Kidney (tissue), 14 donors: Measurements from ENCODE around the gene JOSD2. TPM values are rescaled to one million over a fixed set of nuclear protein-coding genes. Genes with fewer than 3 reads are reported as not detected.

Source experiments
- DNase-seq, 5 donors: peaks; one replicate each; pipeline ENCODE4 v3.0.0-alpha.2; 2013 to 2020
- FAIRE-seq: peaks from 2 replicates; lab custom pipeline; 2012; peaks lifted over from hg19 to GRCh38; lab: Jason Lieb, UNC
- H3K27ac ChIP-seq, 2 donors: one replicate each; pipeline ENCODE4 v1.7.0; 2013; ENCODE audit warnings: low read depth in 2 of 2, low read length in 2 of 2, inconsistent platforms in 1 of 2
- H3K27me3 ChIP-seq: one replicate; pipeline ENCODE4 v1.7.1; 2013; ENCODE audit warnings: low read length, inconsistent platforms; ENCODE audit not compliant: control insufficient read depth, insufficient read depth
- H3K36me3 ChIP-seq, 3 donors: one replicate each; pipeline versions ENCODE4 v1.7.0 to v1.7.1; 2013; ENCODE audit warnings: low read length in 3 of 3, control low read depth in 1 of 3, inconsistent platforms in 1 of 3; ENCODE audit not compliant: insufficient read depth in 3 of 3, control insufficient read depth in 2 of 3
- H3K4me1 ChIP-seq, 3 donors: one replicate each; pipeline versions ENCODE4 v1.7.0 to v1.7.1; 2013; ENCODE audit warnings: low read length in 3 of 3, inconsistent platforms in 1 of 3, low read depth in 1 of 3; ENCODE audit not compliant: control insufficient read depth in 2 of 3, insufficient read depth in 2 of 3
- H3K4me3 ChIP-seq, 3 donors: one replicate each; pipeline versions ENCODE4 v1.7.0 to v1.8.1; 2013; ENCODE audit warnings: low read length in 3 of 3, control low read depth in 1 of 3, inconsistent platforms in 1 of 3
- H3K9ac ChIP-seq, 3 donors: one replicate each; pipeline versions ENCODE4 v1.7.0 to v1.7.1; 2013; ENCODE audit warnings: low read length in 3 of 3, control low read depth in 1 of 3, inconsistent platforms in 1 of 3
- H3K9me3 ChIP-seq, 3 donors: one replicate each; pipeline versions ENCODE4 v1.7.0 to v1.7.1; 2013; ENCODE audit warnings: low read length in 3 of 3, control low read depth in 1 of 3, inconsistent platforms in 1 of 3; ENCODE audit not compliant: control insufficient read depth in 2 of 3, insufficient read depth in 1 of 3
- intact Hi-C: fragments of 100-400 bp; cut with DNase I; formaldehyde crosslinking; loops from one replicate; pipeline ENCODE4 v1.11.1; 2022
- polyA plus RNA-seq: library from polyadenylated mRNA; stranded (reverse); fragments of 350-450 nt; fragmentation: Illumina TruSeq; extraction: RNeasy Lipid Tissue Mini Kit (QIAGEN cat#74804); gene quantifications from one replicate; pipeline ENCODE4 v1.2.3, GENCODE V29; 2014; ENCODE audit warnings: low read depth, low replicate concordance; ENCODE audit not compliant: insufficient read depth
- total RNA-seq: library from RNA; stranded (reverse); fragmentation: NEBNext Ultra II Directional; extraction: Animal tissue kit (Norgen Biotek cat#: 25700); gene quantifications from one replicate; pipeline ENCODE4 v1.2.1, GENCODE V29; 2021
- TF ChIP-seq, protein P1 (sequence below): IDR thresholded peaks from 3 replicates; pipeline ENCODE4 v1.5.1; 2012; ENCODE audit warnings: mild to moderate bottlenecking, moderate library complexity, borderline replicate concordance; ENCODE audit not compliant: insufficient read depth; ENCODE audit errors: extremely low read depth
- donor health status: control.
- donor health status: control.
- donor health status: control.
- donor health status: control.
- donor health status: control.
- donor health status: DM: yes; HTN: yes; CAD: no.
- donor health status: Normal renal cell carcinoma (clear cell type).

JOSD2 gene
- total and polyA plus RNA-seq, 2 donors from 2014 or later, result 31.7 to 73.7 TPM

- Histone ChIP-seq H3K27ac (no peak overlapping the region), H3K4me1 (peaks cover 0 to 2% (median 0%) of the 10 kb centered on the region in 3 donors), H3K27me3 (no peaks in the 10 kb centered on the region), H3K9ac (no peak overlapping the region), H3K9me3 (no peaks in the 10 kb centered on the region), H3K36me3 (no peaks in the 10 kb centered on the region), H3K4me3 (no peak overlapping the region)
- DNase-seq (peak in 1 of 5 donors; percentile 73), FAIRE-seq (no peak)
- intact Hi-C loops, result no loop called here
- TF ChIP-seq, protein P1, sequence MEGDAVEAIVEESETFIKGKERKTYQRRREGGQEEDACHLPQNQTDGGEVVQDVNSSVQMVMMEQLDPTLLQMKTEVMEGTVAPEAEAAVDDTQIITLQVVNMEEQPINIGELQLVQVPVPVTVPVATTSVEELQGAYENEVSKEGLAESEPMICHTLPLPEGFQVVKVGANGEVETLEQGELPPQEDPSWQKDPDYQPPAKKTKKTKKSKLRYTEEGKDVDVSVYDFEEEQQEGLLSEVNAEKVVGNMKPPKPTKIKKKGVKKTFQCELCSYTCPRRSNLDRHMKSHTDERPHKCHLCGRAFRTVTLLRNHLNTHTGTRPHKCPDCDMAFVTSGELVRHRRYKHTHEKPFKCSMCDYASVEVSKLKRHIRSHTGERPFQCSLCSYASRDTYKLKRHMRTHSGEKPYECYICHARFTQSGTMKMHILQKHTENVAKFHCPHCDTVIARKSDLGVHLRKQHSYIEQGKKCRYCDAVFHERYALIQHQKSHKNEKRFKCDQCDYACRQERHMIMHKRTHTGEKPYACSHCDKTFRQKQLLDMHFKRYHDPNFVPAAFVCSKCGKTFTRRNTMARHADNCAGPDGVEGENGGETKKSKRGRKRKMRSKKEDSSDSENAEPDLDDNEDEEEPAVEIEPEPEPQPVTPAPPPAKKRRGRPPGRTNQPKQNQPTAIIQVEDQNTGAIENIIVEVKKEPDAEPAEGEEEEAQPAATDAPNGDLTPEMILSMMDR, result no peak
Measured at GRCh38 chr19:50518091-50519005, 7.4 kb upstream of the JOSD2 start.

GRCh38 chr19:50517704-50518075 is 6.7 kb upstream of the JOSD2 start:
- no peak overlapping the region for H3K4me3 ChIP-seq
- TF ChIP-seq, protein P1, result no peak
- H3K9ac ChIP-seq, result no peak overlapping the region
- DNase-seq (no peak), FAIRE-seq (no peak)
- peaks cover 0 to 2% (median 0%) of the 10 kb centered on the region in 3 donors for H3K4me1 ChIP-seq
- no peaks in the 10 kb centered on the region for H3K27me3 ChIP-seq
- intact Hi-C loops, result no loop called here
- no peak overlapping the region for H3K27ac ChIP-seq
- no peaks in the 10 kb centered on the region for H3K9me3 ChIP-seq
- H3K36me3 ChIP-seq, result no peaks in the 10 kb centered on the region

- TF ChIP-seq, protein P1, result no peak
- Histone ChIP-seq H3K9ac (no peak overlapping the region), H3K4me3 (no peak overlapping the region), H3K27ac (no peak overlapping the region), H3K4me1 (peaks cover 0 to 2% (median 0%) of the 10 kb centered on the region in 3 donors), H3K9me3 (no peaks in the 10 kb centered on the region), H3K36me3 (no peaks in the 10 kb centered on the region), H3K27me3 (no peaks in the 10 kb centered on the region)
- FAIRE-seq (no peak), DNase-seq (peak in 1 of 5 donors; percentile 72)
- intact Hi-C loops, result no loop called here
Measured at GRCh38 chr19:50516964-50517703, 6.1 kb upstream of the JOSD2 start.
